ENCODE measurements around the gene KIF21A. TPM values are rescaled to one million over a fixed set of nuclear protein-coding genes. Genes with fewer than 3 reads are reported as not detected.

The KIF21A gene
- polyA plus RNA-seq, 2 donors = 15.5 to 15.7 TPM

DNA sequence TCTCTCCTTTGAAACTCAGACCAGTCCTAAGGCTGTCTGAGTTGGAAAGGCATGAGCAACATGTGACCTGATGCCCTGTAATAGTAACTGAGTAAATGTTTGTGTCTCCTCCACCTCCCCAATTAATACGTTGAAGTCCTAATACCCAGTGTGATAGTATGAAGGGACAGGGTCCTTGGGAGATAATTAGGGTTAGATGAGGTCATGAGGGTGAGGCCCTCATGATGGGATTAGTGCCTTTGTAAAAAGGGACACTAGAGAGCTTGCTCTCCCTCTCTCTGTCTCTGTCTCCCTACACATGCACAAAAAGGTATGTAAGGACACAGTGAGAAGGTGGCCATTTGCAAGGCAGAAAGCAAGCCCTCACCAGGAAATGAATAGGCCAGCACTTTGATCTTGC, 18.1 kb upstream of the KIF21A start:
- Histone ChIP-seq H3K4me1 (ENCODE audit: control insufficient read depth in 2 of 2, insufficient read depth in 2 of 2, low read length in 1 of 2) (no peaks in the 10 kb centered on the region), H3K27me3 (ENCODE audit: control insufficient read depth in 1 of 2, insufficient read depth in 2 of 2, low read length in 2 of 2) (no peaks in the 10 kb centered on the region), H3K4me3 (ENCODE audit: low read depth in 1 of 2, low read length in 2 of 2) (no peak overlapping the region), H3K27ac (ENCODE audit: low read depth in 2 of 2, low read length in 1 of 2) (no peak overlapping the region), H3K9me3 (ENCODE audit: control insufficient read depth in 2 of 2, insufficient read depth in 1 of 2, low read depth in 1 of 2, low read length in 1 of 2) (peaks cover 0 to 2% of the 10 kb centered on the region in 2 donors), H3K36me3 (ENCODE audit: control insufficient read depth in 2 of 2, insufficient read depth in 2 of 2, low read length in 1 of 2) (no peaks in the 10 kb centered on the region)
- WGBS, 2 donors = 74 to 76% methylated on average over 1 of the region's 1 CpG

DNA sequence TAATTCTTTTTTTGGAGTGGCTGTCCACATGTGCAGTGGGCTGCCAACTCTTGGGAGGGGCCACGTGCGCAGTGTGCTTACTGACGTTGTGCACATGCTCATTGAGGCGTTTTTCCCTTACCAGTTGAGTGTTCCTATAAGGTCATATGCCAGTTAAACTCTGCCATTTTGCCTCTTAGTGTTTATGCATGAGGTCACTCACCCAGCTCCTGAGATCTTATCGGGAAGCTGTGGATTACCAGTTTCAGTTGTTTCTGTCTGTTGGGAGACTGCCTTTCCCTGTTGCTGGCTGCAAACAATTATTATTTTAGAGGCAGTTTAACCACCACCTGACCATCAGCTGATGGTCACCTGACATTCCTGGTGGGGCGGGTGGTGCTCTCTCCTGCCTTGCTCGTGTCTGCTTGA, 16.1 kb upstream of the KIF21A start:
- no peaks in the 10 kb centered on the region for H3K4me1 ChIP-seq (ENCODE audit: control insufficient read depth in 2 of 2, insufficient read depth in 2 of 2, low read length in 1 of 2)
- no peak overlapping the region for H3K4me3 ChIP-seq (ENCODE audit: low read depth in 1 of 2, low read length in 2 of 2)
- no peak overlapping the region for H3K27ac ChIP-seq (ENCODE audit: low read depth in 2 of 2, low read length in 1 of 2)
- 85 to 88% methylated on average over 7 of the region's 7 CpGs for WGBS, 2 donors
- no peaks in the 10 kb centered on the region for H3K36me3 ChIP-seq (ENCODE audit: control insufficient read depth in 2 of 2, insufficient read depth in 2 of 2, low read length in 1 of 2)
- H3K27me3 ChIP-seq (ENCODE audit: control insufficient read depth in 1 of 2, insufficient read depth in 2 of 2, low read length in 2 of 2) = no peaks in the 10 kb centered on the region
- peaks cover 0 to 2% of the 10 kb centered on the region in 2 donors for H3K9me3 ChIP-seq (ENCODE audit: control insufficient read depth in 2 of 2, insufficient read depth in 1 of 2, low read depth in 1 of 2, low read length in 1 of 2)

DNA sequence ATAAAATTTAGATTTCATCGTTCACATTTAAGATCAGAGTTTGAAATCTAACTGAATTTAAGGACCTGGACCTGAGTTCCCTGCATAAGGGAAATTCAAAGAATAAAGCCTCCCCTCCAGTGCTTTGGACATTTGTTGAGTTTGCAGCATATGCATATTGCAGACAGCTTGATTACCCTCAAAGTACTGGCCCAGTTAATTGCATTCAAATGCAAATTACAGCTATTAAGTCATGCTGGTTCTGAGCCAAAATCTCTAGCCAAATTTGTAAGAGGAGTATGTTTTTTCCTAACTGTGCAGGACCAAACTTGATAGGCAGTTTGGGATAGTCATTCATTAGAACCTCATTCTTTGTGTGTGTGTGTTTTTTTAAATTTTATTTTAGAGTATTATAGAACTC, 9.1 kb upstream of the KIF21A start:
- WGBS, 2 donors = 23 to 38% methylated on average over 1 of the region's 1 CpG
- Histone ChIP-seq H3K9me3 (ENCODE audit: control insufficient read depth in 2 of 2, insufficient read depth in 1 of 2, low read depth in 1 of 2, low read length in 1 of 2) (no peaks in the 10 kb centered on the region), H3K36me3 (ENCODE audit: control insufficient read depth in 2 of 2, insufficient read depth in 2 of 2, low read length in 1 of 2) (no peaks in the 10 kb centered on the region), H3K4me1 (ENCODE audit: control insufficient read depth in 2 of 2, insufficient read depth in 2 of 2, low read length in 1 of 2) (no peaks in the 10 kb centered on the region), H3K27me3 (ENCODE audit: control insufficient read depth in 1 of 2, insufficient read depth in 2 of 2, low read length in 2 of 2) (no peaks in the 10 kb centered on the region), H3K4me3 (ENCODE audit: low read depth in 1 of 2, low read length in 2 of 2) (no peak overlapping the region), H3K27ac (ENCODE audit: low read depth in 2 of 2, low read length in 1 of 2) (no peak overlapping the region)

DNA sequence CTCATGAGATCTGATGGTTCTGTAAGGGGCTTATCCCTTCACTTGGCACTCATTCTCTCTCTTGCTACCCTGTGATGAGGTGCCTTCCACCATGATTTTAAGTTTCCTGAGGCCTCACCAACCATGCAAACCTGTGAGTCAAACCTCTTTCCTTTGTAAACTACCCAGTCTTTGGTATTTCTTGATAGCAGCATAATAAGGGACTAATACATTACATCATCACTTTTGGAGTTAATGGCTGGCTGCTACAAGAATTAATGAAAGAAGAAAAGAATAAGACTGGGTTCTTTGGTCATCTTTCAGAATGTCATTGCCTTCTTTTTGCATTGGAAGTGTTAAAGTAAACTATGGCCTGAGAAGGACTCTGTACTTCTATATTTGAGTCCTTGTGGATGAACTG, 5.1 kb upstream of the KIF21A start:
- no peak overlapping the region for H3K27ac ChIP-seq (ENCODE audit: low read depth in 2 of 2, low read length in 1 of 2)
- no peak overlapping the region for H3K4me3 ChIP-seq (ENCODE audit: low read depth in 1 of 2, low read length in 2 of 2)
- H3K4me1 ChIP-seq (ENCODE audit: control insufficient read depth in 2 of 2, insufficient read depth in 2 of 2, low read length in 1 of 2) = no peaks in the 10 kb centered on the region
- no peaks in the 10 kb centered on the region for H3K36me3 ChIP-seq (ENCODE audit: control insufficient read depth in 2 of 2, insufficient read depth in 2 of 2, low read length in 1 of 2)
- H3K27me3 ChIP-seq (ENCODE audit: control insufficient read depth in 1 of 2, insufficient read depth in 2 of 2, low read length in 2 of 2) = no peaks in the 10 kb centered on the region
- H3K9me3 ChIP-seq (ENCODE audit: control insufficient read depth in 2 of 2, insufficient read depth in 1 of 2, low read depth in 1 of 2, low read length in 1 of 2) = no peaks in the 10 kb centered on the region

DNA sequence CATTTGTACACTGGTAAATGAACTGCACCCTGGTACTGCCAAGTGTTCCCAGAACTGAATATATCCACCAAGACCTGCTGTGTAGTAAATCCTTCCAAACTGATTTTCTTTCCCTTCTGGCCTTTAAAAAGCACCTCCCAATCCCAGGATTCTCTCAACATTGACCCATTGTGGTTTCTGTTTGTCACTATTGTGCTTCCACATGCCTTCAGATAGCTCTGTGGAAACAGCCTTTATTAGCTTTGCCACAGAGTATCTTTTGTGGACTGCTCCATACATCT, 949 bp upstream of the KIF21A start:
- H3K27ac ChIP-seq (ENCODE audit: low read depth in 2 of 2, low read length in 1 of 2) = peak overlapping the region; percentile 57 to 81
- H3K27me3 ChIP-seq (ENCODE audit: control insufficient read depth in 1 of 2, insufficient read depth in 2 of 2, low read length in 2 of 2) = no peaks in the 10 kb centered on the region
- H3K4me3 ChIP-seq (ENCODE audit: low read depth in 1 of 2, low read length in 2 of 2) = peak overlapping the region in 1 of 2 donors; percentile 78
- no peaks in the 10 kb centered on the region for H3K36me3 ChIP-seq (ENCODE audit: control insufficient read depth in 2 of 2, insufficient read depth in 2 of 2, low read length in 1 of 2)
- no peaks in the 10 kb centered on the region for H3K9me3 ChIP-seq (ENCODE audit: control insufficient read depth in 2 of 2, insufficient read depth in 1 of 2, low read depth in 1 of 2, low read length in 1 of 2)
- H3K4me1 ChIP-seq (ENCODE audit: control insufficient read depth in 2 of 2, insufficient read depth in 2 of 2, low read length in 1 of 2) = no peaks in the 10 kb centered on the region

DNA sequence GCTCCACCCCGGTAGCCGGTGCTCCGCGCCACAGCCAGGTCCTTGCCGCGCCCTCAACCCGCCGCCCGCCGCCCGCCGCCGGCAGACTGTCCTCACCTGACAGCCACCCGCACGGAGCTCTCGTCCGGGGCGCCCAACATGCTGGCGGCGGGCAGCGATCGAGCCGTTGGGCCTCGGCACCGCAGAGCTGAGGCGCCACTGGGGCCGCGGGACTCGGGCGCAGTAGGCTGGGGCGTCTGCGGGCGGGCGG, 164 bp downstream of the KIF21A start:
- H3K4me3 ChIP-seq (ENCODE audit: low read depth in 1 of 2, low read length in 2 of 2) = peak overlapping the region; percentile 78 to 92
- no peaks in the 10 kb centered on the region for H3K4me1 ChIP-seq (ENCODE audit: control insufficient read depth in 2 of 2, insufficient read depth in 2 of 2, low read length in 1 of 2)
- H3K9me3 ChIP-seq (ENCODE audit: control insufficient read depth in 2 of 2, insufficient read depth in 1 of 2, low read depth in 1 of 2, low read length in 1 of 2) = no peaks in the 10 kb centered on the region
- H3K27me3 ChIP-seq (ENCODE audit: control insufficient read depth in 1 of 2, insufficient read depth in 2 of 2, low read length in 2 of 2) = no peaks in the 10 kb centered on the region
- WGBS, 2 donors = 0 to 1% methylated on average over 34 of the region's 34 CpGs
- H3K36me3 ChIP-seq (ENCODE audit: control insufficient read depth in 2 of 2, insufficient read depth in 2 of 2, low read length in 1 of 2) = no peaks in the 10 kb centered on the region
- peak overlapping the region; percentile 57 to 84 for H3K27ac ChIP-seq (ENCODE audit: low read depth in 2 of 2, low read length in 1 of 2)

DNA sequence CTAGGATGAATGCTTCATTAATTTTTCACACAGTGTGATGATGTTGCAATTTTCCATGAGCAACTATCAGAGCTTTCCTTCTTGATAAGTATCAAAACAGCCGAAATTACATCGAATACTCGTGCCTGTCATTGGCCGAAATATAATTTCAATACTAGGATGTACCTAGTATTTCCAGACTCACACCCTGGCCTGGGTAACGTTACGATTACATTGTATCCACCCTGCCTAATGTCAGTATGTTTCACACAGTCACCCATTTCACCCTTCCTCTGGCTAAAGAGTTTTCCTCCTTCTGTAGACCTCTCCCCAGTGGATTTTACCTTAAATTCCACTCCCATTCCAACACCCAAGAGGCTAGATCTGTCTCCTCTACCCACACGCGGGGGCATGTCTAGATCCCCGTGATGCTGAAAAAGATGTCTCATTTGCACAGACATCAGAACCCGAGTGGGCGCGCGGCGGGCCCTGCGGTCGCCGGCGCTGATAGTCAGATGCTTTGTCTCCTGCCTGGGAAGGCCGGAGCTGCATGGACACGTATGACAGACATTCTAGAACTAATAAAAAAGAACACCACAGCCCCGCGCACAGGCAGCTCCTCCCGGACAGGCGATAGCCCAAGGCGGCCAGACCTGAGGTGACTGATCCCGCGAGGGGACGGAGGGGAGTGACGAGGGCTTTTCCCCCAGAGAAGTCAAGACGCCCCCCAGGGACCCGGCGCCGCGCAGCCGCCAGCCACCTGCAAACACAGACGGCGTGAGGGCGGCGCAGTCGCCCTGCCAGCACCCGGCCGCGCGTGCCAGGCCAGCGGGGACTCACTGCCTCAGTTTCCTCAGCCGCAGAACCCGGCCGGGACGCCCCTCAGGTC, 723 bp downstream of the KIF21A start:
- H3K36me3 ChIP-seq (ENCODE audit: control insufficient read depth in 2 of 2, insufficient read depth in 2 of 2, low read length in 1 of 2) = no peaks in the 10 kb centered on the region
- WGBS, 2 donors = 3% methylated on average over 48 to 49 of the region's 49 CpGs
- peak overlapping the region; percentile 78 to 92 for H3K4me3 ChIP-seq (ENCODE audit: low read depth in 1 of 2, low read length in 2 of 2)
- no peaks in the 10 kb centered on the region for H3K4me1 ChIP-seq (ENCODE audit: control insufficient read depth in 2 of 2, insufficient read depth in 2 of 2, low read length in 1 of 2)
- no peaks in the 10 kb centered on the region for H3K9me3 ChIP-seq (ENCODE audit: control insufficient read depth in 2 of 2, insufficient read depth in 1 of 2, low read depth in 1 of 2, low read length in 1 of 2)
- no peaks in the 10 kb centered on the region for H3K27me3 ChIP-seq (ENCODE audit: control insufficient read depth in 1 of 2, insufficient read depth in 2 of 2, low read length in 2 of 2)
- H3K27ac ChIP-seq (ENCODE audit: low read depth in 2 of 2, low read length in 1 of 2) = peak overlapping the region; percentile 57 to 84

DNA sequence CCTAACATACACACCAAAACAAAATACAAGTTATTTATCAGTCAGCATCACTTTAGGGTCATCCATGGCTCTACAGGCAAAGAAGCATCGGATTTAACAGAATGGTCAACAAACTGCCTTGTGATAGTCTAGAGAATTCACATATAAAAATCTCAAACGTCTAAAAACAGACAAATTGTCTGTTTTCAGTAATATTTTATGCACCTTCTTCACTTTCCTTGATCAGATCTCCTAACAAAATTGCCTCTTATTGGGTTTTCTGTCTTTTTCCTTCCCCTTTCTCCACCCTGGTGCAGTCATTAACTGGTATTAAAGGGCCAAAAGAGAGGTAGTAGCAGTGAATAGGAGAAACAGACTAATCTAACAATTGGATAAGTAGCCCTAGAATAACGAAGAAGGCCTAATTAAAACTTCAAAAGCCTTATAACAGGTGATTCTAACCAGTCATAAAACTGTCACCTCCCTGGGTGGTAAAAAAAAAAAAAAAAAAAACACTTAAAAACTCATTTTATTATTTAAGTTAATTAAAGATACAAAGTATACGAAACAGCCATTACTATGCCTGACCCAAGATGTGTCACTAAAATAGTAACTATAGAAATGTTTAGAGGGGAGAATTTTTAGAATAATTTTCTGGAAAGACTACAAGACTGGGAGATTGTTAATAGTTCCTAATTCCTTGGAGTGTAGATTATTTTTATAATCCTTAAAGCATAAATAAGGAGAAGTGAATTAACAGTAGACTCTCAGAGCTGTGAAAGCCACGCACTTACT, 1.5 kb downstream of the KIF21A start:
- no peaks in the 10 kb centered on the region for H3K36me3 ChIP-seq (ENCODE audit: control insufficient read depth in 2 of 2, insufficient read depth in 2 of 2, low read length in 1 of 2)
- H3K27me3 ChIP-seq (ENCODE audit: control insufficient read depth in 1 of 2, insufficient read depth in 2 of 2, low read length in 2 of 2) = no peaks in the 10 kb centered on the region
- H3K4me1 ChIP-seq (ENCODE audit: control insufficient read depth in 2 of 2, insufficient read depth in 2 of 2, low read length in 1 of 2) = no peaks in the 10 kb centered on the region
- peak overlapping the region in 1 of 2 donors; percentile 78 for H3K4me3 ChIP-seq (ENCODE audit: low read depth in 1 of 2, low read length in 2 of 2)
- 62 to 68% methylated on average over 5 of the region's 5 CpGs for WGBS, 2 donors
- no peaks in the 10 kb centered on the region for H3K9me3 ChIP-seq (ENCODE audit: control insufficient read depth in 2 of 2, insufficient read depth in 1 of 2, low read depth in 1 of 2, low read length in 1 of 2)
- no peak overlapping the region for H3K27ac ChIP-seq (ENCODE audit: low read depth in 2 of 2, low read length in 1 of 2)

DNA sequence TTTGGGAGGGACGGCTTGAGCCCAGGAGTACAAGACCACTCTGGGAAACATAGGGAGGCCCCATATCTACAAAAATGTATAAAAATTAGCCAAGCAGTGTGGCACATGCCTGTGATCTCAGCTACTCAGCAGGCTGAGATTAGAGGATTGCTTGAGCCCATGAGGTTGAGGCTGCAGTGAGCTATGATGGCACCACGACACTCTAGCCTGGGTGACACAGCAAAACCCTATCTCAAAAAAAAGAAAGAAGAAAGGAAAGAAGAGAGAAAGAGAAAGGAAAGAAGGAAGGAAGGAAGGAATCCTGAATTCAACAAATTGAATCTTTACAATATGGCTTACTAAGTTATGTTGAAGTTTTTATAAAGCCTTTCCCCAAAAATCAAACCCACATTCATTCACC, 2.1 kb downstream of the KIF21A start:
- Histone ChIP-seq H3K9me3 (ENCODE audit: control insufficient read depth in 2 of 2, insufficient read depth in 1 of 2, low read depth in 1 of 2, low read length in 1 of 2) (no peaks in the 10 kb centered on the region), H3K27me3 (ENCODE audit: control insufficient read depth in 1 of 2, insufficient read depth in 2 of 2, low read length in 2 of 2) (no peaks in the 10 kb centered on the region), H3K36me3 (ENCODE audit: control insufficient read depth in 2 of 2, insufficient read depth in 2 of 2, low read length in 1 of 2) (no peaks in the 10 kb centered on the region), H3K4me3 (ENCODE audit: low read depth in 1 of 2, low read length in 2 of 2) (peak overlapping the region in 1 of 2 donors; percentile 24), H3K27ac (ENCODE audit: low read depth in 2 of 2, low read length in 1 of 2) (no peak overlapping the region), H3K4me1 (ENCODE audit: control insufficient read depth in 2 of 2, insufficient read depth in 2 of 2, low read length in 1 of 2) (no peaks in the 10 kb centered on the region)
- 88 to 100% methylated on average over 2 of the region's 2 CpGs for WGBS, 2 donors

DNA sequence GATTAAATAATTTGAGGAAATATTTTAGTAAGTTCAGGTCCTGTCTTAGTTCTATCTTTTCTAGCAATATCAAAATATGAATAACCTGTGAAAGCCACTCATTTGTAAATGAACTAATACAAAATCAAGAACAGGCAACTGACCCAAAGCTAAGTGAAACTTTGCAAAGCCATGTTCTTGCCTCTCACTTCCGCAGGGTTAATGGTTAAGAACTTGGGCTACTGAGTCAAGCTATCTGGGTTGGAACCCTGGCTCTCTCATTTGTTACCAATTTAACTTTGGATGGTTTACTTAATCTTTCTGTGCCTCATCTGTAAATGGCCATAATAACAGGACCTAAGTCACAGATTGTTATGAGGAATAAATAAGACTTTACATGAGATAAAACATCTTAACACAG, 2.8 kb downstream of the KIF21A start:
- H3K36me3 ChIP-seq (ENCODE audit: control insufficient read depth in 2 of 2, insufficient read depth in 2 of 2, low read length in 1 of 2) = no peaks in the 10 kb centered on the region
- H3K27ac ChIP-seq (ENCODE audit: low read depth in 2 of 2, low read length in 1 of 2) = no peak overlapping the region
- 99 to 100% methylated on average over 1 of the region's 1 CpG for WGBS, 2 donors
- no peaks in the 10 kb centered on the region for H3K4me1 ChIP-seq (ENCODE audit: control insufficient read depth in 2 of 2, insufficient read depth in 2 of 2, low read length in 1 of 2)
- no peak overlapping the region for H3K4me3 ChIP-seq (ENCODE audit: low read depth in 1 of 2, low read length in 2 of 2)
- no peaks in the 10 kb centered on the region for H3K9me3 ChIP-seq (ENCODE audit: control insufficient read depth in 2 of 2, insufficient read depth in 1 of 2, low read depth in 1 of 2, low read length in 1 of 2)
- H3K27me3 ChIP-seq (ENCODE audit: control insufficient read depth in 1 of 2, insufficient read depth in 2 of 2, low read length in 2 of 2) = no peaks in the 10 kb centered on the region
